ENCODE measurements around the gene ZFP90.
"Not testable (repeated sequence)": the region's sequence is repeated elsewhere in the genome, so short reads cannot be mapped to it uniquely, and the experiment has no call there.

ZFP90 gene

GRCh38 chr16:68538880-68539701 lies at the start of gene ZFP90:
TSS of gene ZFP90 (plus strand) at chr16:68539291. CDS start at chr16:68539793, 502 bp downstream.
- DNase-seq (ENCODE audit: low read depth), result peak; percentile 84

- no peak for DNase-seq (ENCODE audit: low read depth)
Observed at GRCh38 chr16:68490358-68490757, 48.7 kb upstream of the ZFP90 start.

GRCh38 chr16:68490829-68491575 lies 48.1 kb upstream of the ZFP90 start:
- no peak for DNase-seq (ENCODE audit: low read depth)

- no peak for DNase-seq (ENCODE audit: low read depth)
Observed at GRCh38 chr16:68491576-68491950, 47.5 kb upstream of the ZFP90 start.

GRCh38 chr16:68492151-68492542 lies 46.9 kb upstream of the ZFP90 start:
- DNase-seq (ENCODE audit: low read depth), result no peak

GRCh38 chr16:68492543-68493411 lies 46.3 kb upstream of the ZFP90 start:
- no peak for DNase-seq (ENCODE audit: low read depth)

GRCh38 chr16:68493412-68494070 lies 45.5 kb upstream of the ZFP90 start:
- no peak for DNase-seq (ENCODE audit: low read depth)

GRCh38 chr16:68494261-68494660 lies 44.8 kb upstream of the ZFP90 start:
- not testable (repeated sequence) for DNase-seq (ENCODE audit: low read depth)

- DNase-seq (ENCODE audit: low read depth), result no peak
Observed at GRCh38 chr16:68496689-68497088, 42.4 kb upstream of the ZFP90 start.

GRCh38 chr16:68499006-68499405 lies 40.1 kb upstream of the ZFP90 start:
- DNase-seq (ENCODE audit: low read depth), result no peak

GRCh38 chr16:68503334-68503733 lies 35.8 kb upstream of the ZFP90 start:
- DNase-seq (ENCODE audit: low read depth), result peak; percentile 10

- DNase-seq (ENCODE audit: low read depth), result no peak
Observed at GRCh38 chr16:68504066-68504465, 35.0 kb upstream of the ZFP90 start.

GRCh38 chr16:68506331-68507053 lies 32.6 kb upstream of the ZFP90 start:
- DNase-seq (ENCODE audit: low read depth), result no peak

GRCh38 chr16:68508013-68508412 lies 31.1 kb upstream of the ZFP90 start:
- DNase-seq (ENCODE audit: low read depth), result no peak

- DNase-seq (ENCODE audit: low read depth), result no peak
Observed at GRCh38 chr16:68508641-68509240, 30.4 kb upstream of the ZFP90 start.

- no peak for DNase-seq (ENCODE audit: low read depth)
Observed at GRCh38 chr16:68509381-68509780, 29.7 kb upstream of the ZFP90 start.

GRCh38 chr16:68510775-68511174 lies 28.3 kb upstream of the ZFP90 start:
- DNase-seq (ENCODE audit: low read depth), result no peak

- no peak for DNase-seq (ENCODE audit: low read depth)
Observed at GRCh38 chr16:68512183-68512582, 26.9 kb upstream of the ZFP90 start.

- DNase-seq (ENCODE audit: low read depth), result no peak
Observed at GRCh38 chr16:68512742-68513141, 26.3 kb upstream of the ZFP90 start.

GRCh38 chr16:68514511-68514910 lies 24.6 kb upstream of the ZFP90 start:
- no peak for DNase-seq (ENCODE audit: low read depth)
